Activated CD8-positive, alpha-beta memory T cell treated with anti-CD3 and anti-CD28 coated beads, Interleukin-2, amount 50 U/mL, for 4 hours (primary cell): ENCODE data around the gene LLGL2.

Experiments
- DNase-seq: peaks from one replicate; pipeline ENCODE4 v3.0.0-alpha.2; 2020

Gene LLGL2

DNA sequence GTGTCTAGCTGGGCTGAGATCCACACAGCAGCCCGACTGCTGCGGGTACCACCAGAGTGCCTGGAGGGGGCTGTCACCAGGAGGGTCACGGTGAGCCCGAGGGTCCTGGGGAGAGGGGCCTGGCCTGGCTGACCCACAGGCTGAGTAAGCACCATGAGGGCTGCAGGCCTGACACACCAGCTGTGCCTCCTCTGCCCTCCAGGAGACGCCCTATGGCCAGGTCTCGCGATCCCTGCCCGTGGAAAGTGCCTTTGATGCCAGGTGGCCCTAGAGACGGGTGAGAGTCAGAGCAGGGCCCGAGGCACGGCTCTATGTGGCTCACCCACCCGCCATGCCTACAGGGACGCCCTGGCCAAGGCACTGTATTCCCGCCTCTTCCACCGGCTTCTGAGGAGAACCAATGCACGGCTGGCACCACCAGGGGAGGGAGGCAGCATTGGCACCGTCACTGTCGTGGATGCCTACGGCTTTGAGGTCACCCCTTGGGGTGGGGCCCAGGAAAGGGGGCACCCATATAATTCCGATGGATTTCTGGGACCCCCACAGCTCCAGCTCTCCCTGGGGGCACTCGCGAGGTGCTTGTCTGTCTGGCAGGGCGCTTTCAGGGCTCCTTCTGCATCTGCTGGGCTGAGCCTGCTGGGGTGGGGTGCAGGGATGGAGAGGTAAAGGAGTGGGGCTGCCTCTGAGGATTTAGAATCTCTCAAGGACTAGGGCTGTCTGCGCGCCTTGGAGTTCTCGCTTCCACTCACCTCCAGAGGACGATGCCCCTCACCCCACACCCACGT is 69.2 kb downstream of the LLGL2 start:
- no peak for DNase-seq

DNA sequence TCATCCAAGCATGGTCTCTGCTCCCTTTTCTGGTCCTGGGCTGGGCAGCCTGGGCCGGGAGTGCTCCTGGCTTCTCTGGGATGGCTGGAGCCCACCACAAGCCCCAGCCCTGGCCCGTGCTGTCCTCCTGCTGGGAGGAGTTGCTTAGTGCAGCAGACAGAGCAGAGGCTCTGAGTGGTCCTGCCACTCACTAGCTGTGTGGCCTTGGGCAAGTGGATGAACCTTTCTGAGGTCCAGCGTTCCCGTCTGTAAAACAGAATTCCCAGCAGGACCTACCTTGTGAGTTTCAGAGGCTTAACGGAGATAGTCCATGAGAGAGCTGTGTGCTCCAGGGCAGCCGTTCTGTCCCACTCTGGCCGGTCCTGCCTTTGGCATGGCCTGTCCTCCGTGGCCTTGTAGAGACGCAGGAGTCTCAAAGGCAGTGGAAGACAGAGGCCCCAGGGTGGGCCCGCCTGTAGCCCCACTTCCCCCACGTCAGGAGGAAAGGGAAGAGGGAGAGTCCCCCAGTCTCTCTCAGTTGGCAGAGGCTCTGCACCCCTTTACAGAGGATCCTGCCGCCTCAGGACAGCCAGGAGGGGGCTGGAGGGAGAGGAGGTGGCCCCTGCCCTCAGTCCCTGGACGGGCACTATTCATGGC is 69.9 kb downstream of the LLGL2 start:
- no peak for DNase-seq

DNA sequence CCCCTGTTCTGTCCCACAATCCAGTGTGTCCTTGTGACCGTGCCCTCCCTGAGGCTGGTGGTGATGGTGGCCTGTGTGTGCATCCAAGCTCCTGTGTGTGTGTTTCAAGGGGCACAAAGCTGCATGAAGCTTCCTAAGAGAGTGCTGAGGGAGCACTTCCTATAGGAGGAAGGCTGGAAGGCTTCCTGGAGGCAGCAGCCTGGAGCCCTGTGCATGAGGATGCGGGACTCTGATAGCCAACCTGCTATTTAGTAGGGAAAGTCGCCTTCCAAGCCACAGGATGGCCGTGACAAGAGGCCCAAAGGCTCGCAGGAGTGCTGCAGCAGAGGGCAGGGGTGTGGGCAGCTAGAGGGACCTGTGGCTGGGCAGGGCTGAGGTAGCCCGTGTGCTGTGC is 70.4 kb downstream of the LLGL2 start:
- no peak for DNase-seq

DNA sequence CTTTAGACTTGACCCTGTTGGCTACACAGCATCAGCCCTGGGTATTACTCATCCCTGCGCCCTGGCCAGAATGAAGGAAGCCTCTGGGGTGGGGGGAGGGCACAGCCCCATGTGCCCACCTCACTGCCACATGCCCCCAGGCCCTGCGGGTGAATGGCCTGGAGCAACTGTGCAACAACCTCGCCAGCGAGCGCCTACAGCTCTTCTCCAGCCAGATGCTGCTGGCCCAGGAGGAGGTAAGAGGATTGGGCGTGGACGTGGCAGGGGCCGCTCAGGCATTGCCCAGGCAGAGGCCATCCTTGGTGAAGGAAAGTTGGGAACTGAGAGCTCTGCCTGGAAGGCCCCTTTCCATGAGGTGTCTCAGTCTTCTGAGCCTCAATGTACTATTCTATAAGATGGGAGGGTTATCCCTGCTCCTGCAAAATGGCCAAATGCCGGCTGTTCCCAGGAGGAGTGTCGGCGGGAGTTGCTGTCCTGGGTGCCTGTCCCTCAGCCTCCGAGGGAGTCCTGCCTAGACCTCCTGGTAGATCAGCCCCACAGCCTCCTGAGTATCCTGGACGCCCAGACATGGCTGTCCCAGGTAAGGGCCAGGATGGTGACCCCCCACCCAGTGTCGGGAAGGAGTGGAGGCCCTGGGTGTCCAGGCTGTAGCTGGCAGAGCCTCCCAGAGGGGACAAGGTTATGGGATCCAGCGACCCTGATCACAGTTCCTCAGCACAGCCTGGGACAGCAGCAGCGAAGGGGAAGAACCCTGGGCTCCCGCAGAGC is 71.0 kb downstream of the LLGL2 start:
- DNase-seq = no peak

DNA sequence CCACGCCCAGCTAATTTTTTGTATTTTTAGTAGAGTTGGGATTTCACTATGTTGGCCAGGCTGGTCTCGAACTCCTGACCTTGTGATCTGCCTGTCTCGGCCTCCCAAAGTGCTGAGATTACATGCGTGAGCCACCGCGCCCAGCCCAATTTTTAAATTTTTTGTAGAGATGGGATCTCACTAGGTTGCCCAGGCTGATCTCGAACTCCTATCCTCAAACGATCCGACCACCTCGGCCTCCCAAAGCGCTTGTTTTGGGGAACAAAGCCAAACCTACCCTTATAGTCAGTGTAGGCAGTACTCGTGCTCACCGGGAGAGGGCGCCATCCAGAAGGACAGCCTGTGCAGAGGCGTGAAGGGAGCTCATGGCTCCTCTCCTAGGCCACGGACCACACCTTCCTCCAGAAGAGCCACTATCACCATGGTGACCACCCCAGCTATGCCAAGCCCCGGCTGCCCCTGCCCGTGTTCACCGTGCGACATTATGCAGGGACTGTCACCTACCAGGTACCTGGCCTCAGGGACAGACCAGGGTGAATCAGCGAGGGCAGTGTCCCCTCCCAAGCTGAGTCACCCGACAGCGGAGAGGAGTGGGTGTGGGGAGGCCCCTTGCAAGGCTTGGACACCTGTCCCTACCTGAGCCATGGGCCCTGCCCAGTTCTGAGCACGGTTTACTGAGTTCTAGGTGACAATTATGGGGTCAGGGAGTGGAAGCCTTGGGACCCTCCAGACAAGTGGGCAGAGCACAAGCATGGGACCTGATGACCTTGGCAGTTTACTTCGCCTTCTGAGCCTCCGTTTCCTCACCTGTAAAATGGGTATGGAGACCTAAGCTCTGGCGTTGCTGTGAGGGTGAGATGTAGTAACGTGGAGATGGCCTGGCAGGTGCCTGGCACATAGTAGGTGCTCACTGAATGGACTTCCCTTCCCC is 75.8 kb downstream of the LLGL2 start:
- peak; percentile 57 for DNase-seq

DNA sequence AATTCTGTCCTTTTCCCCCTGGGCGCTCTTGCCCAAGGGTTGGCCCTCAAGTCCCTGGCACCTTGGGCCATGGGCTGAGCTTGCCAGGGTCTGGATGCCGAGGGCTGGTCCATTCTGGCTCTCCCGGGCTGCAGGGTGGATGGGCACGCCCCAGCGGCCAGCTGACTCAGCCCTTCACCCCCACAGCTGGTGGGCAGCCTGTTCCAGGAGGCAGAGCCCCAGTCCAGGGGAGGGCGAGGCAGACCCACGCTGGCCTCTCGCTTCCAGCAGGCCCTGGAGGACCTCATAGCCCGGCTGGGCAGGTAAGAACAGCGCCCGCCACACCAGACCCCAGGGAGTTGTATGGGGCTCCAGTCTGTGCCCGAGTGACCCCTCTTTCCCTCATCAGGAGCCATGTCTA is 77.1 kb downstream of the LLGL2 start:
- no peak for DNase-seq

DNA sequence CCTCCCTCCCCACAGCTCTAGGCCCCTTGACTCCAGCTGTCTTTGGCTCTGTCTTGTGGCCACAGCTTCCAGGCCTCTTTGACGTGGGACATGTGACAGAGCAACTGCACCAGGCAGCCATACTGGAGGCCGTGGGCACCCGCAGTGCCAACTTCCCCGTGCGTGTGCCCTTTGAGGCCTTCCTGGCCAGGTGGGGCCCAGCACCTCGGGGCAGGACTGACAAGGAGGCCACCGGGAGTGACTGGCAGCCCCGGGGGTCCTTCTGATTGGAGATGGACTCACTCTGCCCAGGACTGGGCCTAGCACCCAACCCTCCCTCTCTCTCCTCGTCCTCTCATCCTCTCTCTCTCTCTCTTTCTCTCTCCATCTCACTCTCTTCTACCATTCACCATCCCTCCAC is 77.6 kb downstream of the LLGL2 start:
- no peak for DNase-seq

DNA sequence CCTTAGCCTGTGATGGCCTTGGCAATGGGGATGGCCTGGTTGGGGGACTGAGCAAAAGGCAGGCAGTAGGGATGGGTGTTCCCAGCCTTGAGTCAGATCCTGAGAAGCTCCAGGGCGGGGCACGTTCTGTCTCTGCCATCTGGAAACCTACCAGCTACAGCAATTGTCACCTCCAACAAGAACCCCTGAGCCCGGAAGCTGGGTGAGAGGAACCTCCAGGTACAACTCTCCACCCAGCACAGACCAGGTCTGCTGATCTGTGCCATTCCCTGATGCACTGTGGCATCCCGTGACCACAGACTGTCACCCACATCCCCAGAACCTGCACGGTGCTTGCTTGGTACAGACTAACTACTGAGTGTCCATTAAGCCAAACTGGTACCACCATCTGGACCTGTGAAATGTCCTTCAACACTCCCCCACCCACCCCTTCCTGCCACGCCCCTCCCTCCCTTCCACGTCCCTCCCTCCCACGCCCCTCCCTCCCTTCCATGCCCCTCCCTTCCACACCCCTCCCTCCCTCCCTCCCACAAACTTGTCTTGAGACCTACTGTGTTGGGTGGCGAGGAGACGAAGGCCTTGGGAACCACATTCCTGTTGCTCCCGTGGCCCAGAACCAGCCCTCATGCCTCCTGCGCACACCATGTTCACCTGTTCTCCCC is 78.7 kb downstream of the LLGL2 start:
- no peak for DNase-seq

DNA sequence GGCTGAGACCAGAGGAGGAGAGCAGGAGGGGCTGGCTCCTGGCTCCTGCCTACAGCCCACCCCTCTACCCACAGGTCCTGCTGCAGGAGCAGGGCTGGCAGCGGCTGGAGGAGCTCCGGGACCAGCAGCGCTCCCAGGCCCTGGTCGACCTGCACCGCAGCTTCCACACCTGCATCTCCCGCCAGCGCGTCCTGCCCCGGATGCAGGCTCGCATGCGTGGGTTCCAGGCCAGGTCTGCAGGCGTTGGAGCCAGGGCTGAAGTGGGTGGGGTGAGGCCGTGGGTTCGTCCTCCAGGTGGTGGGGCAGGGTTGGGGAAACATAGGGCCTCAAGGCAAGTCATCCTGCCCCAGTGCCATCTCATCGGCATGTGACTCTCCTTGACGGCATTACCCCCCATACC is 80.3 kb downstream of the LLGL2 start:
- DNase-seq = no peak

DNA sequence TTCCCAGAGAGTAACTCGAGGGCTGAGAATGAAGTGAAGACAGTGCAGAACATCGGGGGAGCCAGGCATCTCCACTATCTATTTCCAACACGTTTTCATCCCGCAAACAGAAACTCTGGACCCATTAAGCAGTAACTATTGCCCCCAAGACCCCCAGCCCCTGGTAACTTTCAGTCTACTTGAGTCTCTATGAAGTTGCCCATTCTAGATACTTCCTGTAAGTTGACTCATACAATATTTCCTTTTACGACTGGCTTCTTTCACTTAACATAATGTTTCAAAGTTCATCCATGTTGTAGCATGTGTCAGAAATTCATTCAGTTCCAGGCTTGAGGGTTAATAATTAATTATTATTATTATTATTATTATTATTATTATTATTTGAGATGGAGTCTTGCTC is 81.6 kb downstream of the LLGL2 start:
- no peak for DNase-seq

DNA sequence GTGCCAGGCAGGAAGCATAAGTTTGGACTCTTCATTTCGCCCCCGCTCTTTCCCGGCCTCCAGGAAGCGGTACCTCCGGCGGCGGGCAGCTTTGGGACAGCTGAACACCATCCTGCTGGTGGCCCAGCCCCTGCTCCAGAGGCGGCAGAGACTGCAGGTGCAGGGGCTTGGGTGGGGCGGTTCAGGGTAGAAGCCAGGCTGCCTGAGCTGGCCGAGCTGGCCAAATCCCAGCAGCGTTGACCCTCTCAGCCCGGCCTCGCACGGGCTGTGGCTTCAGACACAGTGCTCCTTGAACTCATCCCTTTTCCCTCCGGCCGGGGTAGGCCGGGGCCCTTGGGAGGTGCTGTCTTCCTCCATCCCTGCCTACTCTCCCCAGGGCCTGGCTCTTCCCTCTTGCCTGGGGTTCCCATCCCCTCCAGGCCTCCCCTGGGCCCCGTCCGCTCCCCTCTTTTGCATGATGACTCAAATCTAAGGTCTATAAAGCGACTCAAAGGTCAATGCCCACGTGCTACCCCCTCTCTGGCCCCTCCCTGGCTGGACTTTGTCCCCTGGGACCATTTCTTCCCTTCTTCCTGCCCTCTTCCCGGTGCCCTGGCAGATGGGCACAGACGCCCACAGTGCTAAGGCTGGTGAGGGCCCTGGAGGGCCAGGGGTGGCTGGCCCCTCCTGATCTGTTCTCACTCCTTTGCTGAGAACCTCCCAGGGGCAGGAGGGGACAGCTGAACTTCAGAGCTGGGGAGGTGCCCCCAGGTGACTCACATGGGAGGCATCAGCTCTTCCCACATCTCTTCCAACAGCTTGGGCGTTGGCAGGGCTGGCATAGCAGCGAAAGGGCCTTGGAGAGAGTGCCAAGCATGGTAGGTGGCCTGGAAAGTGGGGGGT is 84.8 kb downstream of the LLGL2 start:
- no peak for DNase-seq

DNA sequence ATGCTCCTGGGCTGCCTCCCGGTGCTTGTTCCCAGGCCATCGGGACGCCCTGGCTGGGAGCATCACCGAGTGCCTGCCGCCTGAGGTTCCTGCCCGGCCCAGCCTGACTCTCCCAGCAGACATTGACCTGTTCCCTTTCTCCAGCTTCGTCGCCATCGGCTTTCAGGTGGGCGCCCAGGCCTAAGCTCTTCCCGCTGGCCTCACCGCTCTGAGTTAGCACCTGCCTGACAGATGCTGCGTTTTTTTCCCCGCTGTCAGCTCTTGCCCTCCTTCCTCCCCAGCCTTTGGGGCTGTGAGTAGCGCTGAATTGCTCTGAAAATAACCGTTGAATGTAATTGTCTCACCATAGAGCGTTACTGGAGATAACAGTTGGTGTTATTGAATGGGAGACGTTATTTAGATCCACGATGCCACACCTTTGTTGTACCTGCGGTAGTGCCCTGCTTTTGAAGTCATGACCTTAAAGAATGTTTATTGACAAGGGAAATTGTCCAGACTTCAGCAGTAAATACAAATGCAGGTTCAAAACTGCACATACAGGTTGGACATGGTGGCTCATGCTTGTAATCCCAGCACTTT is 86.4 kb downstream of the LLGL2 start:
- no peak for DNase-seq

DNA sequence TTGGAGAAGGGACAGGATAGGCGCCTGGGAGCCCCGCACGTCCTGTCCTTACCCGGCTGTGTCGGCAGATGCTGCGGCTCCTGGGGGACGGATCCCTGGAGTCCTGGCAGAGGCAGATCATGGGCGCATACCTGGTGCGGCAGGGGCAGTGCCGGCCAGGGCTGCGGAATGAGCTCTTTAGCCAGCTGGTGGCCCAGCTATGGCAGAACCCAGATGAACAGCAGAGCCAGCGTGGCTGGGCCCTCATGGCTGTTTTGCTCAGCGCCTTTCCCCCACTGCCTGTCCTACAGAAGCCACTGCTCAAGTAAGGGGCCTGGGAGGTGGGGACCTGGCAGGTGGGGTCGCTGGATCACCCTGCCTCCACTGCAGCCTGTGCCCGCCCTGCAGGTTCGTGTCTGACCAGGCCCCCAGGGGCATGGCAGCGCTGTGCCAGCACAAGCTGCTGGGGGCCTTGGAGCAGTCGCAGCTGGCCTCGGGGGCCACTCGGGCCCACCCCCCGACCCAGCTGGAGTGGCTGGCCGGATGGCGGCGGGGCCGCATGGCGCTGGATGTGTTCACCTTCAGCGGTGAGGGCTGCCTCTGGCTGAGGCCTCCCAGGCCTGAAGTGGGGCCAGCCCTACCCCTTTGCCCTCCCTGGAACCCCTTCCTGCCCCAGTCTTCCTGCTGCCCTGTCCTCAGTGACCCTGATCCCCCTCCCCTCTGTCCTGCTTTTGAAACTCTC is 87.6 kb downstream of the LLGL2 start:
- DNase-seq = no peak

DNA sequence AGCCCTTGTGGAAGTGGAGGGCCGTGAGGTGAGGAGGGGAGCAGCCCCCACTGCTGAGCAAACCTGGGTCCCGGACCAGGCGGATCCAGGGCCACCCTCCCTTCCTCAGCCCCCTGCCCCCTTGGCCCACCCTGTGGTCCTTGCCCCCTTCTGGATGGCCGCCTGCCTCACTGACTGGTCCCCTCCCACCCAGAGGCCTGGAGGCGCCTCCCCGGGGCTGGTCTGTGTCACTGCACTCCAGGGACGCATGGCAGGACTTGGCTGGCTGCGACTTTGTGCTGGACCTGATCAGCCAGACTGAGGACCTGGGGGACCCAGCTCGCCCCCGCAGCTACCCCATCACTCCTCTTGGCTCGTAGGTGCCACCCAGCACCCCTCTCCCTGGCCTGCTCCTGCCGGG is 88.5 kb downstream of the LLGL2 start:
- DNase-seq = no peak

DNA sequence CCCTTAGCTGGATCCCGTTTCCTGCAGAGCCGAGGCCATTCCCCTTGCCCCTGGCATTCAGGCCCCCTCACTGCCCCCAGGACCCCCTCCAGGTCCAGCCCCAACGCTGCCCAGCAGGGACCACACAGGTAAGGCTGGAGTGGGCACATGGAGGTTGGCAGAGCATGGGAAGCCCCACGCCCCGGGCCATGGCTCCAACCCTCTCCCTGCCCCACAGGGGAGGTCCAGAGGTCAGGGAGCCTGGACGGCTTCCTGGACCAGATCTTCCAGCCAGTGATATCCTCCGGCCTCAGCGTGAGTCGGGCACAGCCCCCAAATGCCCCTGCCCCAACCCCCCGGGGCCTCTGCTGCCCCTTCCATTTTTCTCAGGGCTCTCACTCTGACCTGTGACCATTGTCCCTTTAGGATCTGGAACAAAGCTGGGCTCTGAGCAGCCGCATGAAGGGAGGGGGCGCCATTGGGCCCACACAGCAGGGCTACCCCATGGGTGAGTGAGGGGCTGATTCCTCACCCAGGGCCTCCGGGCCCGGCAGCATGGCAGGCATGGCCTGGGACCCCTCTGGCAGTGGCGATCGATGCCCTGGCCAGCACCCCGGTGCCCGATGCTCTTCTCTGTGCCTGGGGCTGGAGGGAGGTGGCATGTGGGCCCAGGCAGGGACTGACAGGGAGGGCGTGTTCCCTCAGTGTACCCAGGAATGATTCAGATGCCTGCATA is 89.2 kb downstream of the LLGL2 start:
- DNase-seq = no peak

DNA sequence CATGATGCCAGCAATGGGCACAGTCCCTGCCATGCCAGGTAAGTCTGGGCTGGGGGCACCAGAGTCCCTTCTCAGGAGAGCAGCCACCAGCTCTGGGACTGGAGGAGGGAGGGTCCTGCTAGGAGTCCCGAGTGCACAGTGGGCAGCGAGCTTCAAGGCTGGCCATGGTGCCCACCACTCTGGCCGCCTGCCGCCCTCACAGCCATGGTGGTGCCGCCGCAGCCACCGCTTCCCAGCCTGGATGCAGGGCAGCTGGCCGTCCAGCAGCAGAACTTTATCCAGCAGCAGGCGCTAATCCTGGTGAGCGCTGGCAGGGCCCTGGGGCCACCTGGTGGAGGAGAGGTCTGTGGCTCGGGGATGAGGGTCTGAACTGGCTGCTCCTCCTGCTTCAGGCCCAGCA is 89.8 kb downstream of the LLGL2 start:
- no peak for DNase-seq

DNA sequence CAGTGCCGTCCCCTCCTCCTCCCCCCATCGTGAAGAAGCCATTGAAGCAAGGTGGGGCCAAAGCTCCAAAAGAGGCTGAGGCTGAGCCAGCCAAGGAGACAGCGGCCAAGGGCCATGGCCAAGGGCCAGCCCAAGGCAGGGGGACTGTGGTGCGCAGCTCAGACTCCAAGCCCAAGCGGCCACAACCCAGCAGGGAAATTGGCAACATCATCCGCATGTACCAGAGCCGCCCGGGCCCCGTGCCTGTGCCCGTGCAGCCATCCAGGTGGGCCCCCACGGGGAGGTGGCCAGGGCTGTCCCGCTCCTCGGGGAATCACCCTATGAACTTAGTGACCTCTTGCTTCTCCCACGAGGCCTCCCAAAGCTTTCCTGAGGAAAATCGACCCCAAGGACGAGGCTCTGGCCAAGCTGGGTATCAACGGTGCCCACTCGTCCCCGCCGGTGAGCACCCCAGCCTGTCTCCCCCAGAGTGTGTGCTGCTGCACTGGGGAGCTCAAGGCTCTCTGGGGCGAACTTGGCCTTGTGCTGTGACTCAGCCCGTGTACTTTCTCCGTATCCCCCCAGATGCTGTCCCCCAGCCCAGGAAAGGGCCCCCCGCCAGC is 91.1 kb downstream of the LLGL2 start:
- DNase-seq = no peak

DNA sequence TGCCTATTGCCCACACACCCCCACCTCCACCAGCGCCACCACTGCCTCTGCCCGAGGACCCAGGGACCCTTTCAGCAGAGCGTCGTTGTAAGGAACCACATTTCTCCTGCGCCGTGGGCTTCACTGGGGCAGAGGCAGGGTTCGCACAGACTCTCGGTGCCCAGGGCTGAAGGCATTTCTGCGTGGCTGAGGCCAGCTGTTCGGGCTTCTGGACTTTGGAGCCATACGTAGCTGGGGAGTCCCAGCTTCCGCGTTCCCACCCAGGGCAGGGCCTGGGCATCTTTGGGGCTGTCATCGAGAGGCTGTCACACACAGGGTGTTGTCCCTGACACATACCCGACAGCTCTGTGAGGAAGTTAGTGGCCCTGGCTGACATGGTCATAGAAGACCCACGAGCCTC is 91.7 kb downstream of the LLGL2 start:
- DNase-seq = no peak

DNA sequence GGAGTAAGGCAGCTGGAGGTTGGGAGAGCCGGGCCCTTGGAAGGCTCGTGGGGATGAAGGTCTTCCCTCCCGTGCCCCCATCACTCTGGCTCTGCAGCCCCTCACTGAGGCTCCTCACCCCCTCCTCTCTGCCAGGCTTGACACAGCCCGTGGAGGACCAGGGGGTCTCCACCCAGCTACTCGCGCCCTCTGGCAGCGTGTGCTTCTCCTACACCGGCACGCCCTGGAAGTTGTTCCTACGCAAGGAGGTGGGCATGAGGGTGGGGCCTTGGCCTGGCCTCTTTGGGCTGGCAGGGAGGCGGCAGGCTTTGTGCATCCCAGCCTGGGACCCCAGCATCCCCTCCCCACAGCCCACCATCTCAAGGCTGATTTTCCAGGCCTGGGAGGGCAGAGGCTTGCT is 92.2 kb downstream of the LLGL2 start:
- no peak for DNase-seq
